ENCODE data around the gene AFMID. TPM values are rescaled to one million over a fixed set of nuclear protein-coding genes. Genes with fewer than 3 reads are reported as not detected.
A peak's percentile ranks its signal among the peaks of the same experiment; 100 is the strongest.

The AFMID gene
- polyA plus RNA-seq, 4 donors, result 24.0 to 61.7 (median 38.7) TPM

DNA sequence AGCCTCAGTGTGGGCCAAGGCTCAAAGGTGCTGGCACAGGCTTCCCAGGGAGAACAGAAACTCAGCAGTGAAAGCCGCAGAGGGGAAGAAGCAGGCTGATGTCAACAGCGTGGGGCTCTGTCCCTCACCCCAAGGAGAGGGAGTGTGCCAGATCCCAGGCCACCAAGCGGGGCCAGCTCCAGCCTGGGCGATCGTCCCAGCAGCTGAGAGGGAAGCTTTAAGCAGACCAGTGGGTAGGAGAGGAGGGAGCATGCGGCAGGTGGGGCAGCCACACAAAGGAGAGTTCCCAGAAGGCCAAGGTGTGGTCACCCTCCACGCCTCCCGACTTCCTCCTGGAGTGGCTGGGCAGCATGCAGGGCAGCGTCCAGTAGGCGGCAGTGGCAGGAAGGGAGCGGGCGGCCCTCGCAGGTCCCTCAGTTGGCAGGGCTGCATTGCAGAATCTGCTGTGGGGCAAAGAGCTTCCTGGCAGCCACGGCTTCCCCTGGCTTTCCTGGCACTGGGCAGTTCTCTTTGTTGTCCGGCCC lies 12.8 kb upstream of the AFMID start:
- no peak for FAIRE-seq
- peaks cover 0 to 83% (median 2%) of the 10 kb centered on the region in 3 donors for H3K36me3 ChIP-seq (ENCODE audit: control insufficient read depth in 3 of 3, insufficient read depth in 2 of 3, low read depth in 1 of 3, low read length in 3 of 3)

DNA sequence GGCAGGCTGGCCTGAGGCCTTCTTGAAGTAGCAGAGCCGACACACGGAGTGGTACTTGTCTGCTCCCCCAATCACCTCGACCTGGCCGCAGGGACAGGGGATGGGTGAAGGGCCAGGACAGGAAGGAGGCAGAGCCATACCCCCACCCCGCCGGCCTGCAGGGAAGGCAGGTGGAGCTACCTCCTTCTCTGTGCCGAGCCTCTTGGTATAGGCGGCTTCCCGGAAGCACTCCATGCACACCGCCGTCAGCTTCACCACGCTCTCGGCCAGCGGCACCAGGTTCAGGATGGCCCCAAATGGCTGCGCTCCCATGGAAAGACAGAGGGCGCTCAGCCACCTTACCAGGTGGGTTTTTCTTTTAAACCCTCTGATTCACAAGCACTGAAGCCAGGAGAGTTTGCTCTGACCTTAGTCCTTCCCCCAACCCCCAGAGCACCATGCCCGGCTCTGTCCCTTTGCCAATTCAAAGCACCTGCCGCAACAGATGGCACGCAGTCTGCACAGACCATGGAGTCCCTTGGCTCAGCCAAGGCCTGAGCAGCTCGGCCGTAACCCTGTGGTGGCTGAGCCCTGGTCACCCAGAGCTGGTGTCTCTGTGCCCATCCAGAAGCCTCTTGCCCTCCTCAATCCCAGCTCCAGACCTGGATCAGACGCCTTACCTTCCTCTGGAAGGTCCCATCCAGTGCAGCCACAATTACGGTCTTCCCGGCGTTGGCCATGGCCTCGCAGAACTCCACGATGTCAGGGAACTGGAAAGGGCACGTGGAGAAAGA lies 12.1 kb upstream of the AFMID start:
- 26 to 62% (median 44%) methylated on average over 28 of the region's 28 CpGs for WGBS, 3 donors

More for the DNA sequence above, 12.8 kb upstream of the AFMID start:
- H3K4me1 ChIP-seq (ENCODE audit: control insufficient read depth in 3 of 3, insufficient read depth in 2 of 3, low read depth in 1 of 3, low read length in 2 of 3), result peaks cover 6 to 63% (median 18%) of the 10 kb centered on the region in 3 donors
- H3K4me3 ChIP-seq (ENCODE audit: low read depth in 1 of 3, low read length in 3 of 3), result peak overlapping the region in 1 of 3 donors; percentile 5
- 21 to 37% (median 28%) methylated on average over 11 to 15 of the region's 15 CpGs for WGBS, 3 donors
- DNase-seq, result peak; percentile 52 to 91
- H3K27me3 ChIP-seq (ENCODE audit: control insufficient read depth in 3 of 3, insufficient read depth in 3 of 3, low read length in 3 of 3), result no peaks in the 10 kb centered on the region
- no peaks in the 10 kb centered on the region for H3K9me3 ChIP-seq (ENCODE audit: control insufficient read depth in 2 of 2, insufficient read depth in 1 of 2, low read depth in 1 of 2, low read length in 1 of 2)
- H3K27ac ChIP-seq (ENCODE audit: low read depth in 1 of 3, low read length in 2 of 3), result peak overlapping the region; percentile 71 to 93 (median 78)

GRCh38 chr17:78175643-78175981 lies 11.6 kb upstream of the AFMID start:
- peaks cover 0 to 76% (median 0%) of the 10 kb centered on the region in 3 donors for H3K36me3 ChIP-seq (ENCODE audit: control insufficient read depth in 3 of 3, insufficient read depth in 2 of 3, low read depth in 1 of 3, low read length in 3 of 3)
- H3K27me3 ChIP-seq (ENCODE audit: control insufficient read depth in 3 of 3, insufficient read depth in 3 of 3, low read length in 3 of 3), result no peaks in the 10 kb centered on the region
- peaks cover 6 to 55% (median 16%) of the 10 kb centered on the region in 3 donors for H3K4me1 ChIP-seq (ENCODE audit: control insufficient read depth in 3 of 3, insufficient read depth in 2 of 3, low read depth in 1 of 3, low read length in 2 of 3)
- DNase-seq (no peak), FAIRE-seq (no peak)
- H3K27ac ChIP-seq (ENCODE audit: low read depth in 1 of 3, low read length in 2 of 3), result peak overlapping the region in 2 of 3 donors; percentile 78 to 93
- no peaks in the 10 kb centered on the region for H3K9me3 ChIP-seq (ENCODE audit: control insufficient read depth in 2 of 2, insufficient read depth in 1 of 2, low read depth in 1 of 2, low read length in 1 of 2)
- WGBS, 3 donors, result 65 to 78% (median 76%) methylated on average over 14 of the region's 14 CpGs
- no peak overlapping the region for H3K4me3 ChIP-seq (ENCODE audit: low read depth in 1 of 3, low read length in 3 of 3)

More for the DNA sequence above, 12.1 kb upstream of the AFMID start:
- Histone ChIP-seq H3K36me3 (ENCODE audit: control insufficient read depth in 3 of 3, insufficient read depth in 2 of 3, low read depth in 1 of 3, low read length in 3 of 3) (peaks cover 0 to 81% (median 2%) of the 10 kb centered on the region in 3 donors), H3K4me1 (ENCODE audit: control insufficient read depth in 3 of 3, insufficient read depth in 2 of 3, low read depth in 1 of 3, low read length in 2 of 3) (peaks cover 6 to 57% (median 16%) of the 10 kb centered on the region in 3 donors), H3K27ac (ENCODE audit: low read depth in 1 of 3, low read length in 2 of 3) (peak overlapping the region; percentile 71 to 93 (median 78)), H3K27me3 (ENCODE audit: control insufficient read depth in 3 of 3, insufficient read depth in 3 of 3, low read length in 3 of 3) (no peaks in the 10 kb centered on the region), H3K4me3 (ENCODE audit: low read depth in 1 of 3, low read length in 3 of 3) (peak overlapping the region in 1 of 3 donors; percentile 5), H3K9me3 (ENCODE audit: control insufficient read depth in 2 of 2, insufficient read depth in 1 of 2, low read depth in 1 of 2, low read length in 1 of 2) (no peaks in the 10 kb centered on the region)
- DNase-seq (peak in 1 of 2 donors; percentile 60), FAIRE-seq (no peak)

DNA sequence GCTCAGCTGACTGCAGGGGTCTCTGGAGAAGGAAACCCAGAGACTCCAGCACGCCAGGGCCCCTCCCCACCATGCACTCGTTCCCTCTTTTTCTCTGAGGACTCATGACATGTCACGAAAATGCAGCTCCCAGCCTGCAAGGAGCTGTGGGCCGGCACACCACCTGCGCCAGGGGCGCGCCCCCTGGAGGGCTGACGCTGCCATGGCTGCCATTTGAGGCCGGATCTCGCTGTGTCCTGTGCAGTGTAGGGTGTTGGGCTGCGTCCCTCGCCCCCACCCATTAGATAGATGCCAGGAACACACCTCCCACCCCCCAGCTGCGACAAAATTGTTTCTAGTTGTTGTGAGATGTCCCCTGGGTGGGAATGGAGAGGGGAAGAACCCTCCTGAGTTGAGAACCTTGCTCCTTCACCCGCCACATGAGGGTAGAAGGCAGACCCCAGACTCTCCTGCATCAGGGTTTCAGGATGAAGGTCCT lies 10.6 kb upstream of the AFMID start:
- peak; percentile 74 to 82 for DNase-seq
- H3K27me3 ChIP-seq (ENCODE audit: control insufficient read depth in 3 of 3, insufficient read depth in 3 of 3, low read length in 3 of 3), result no peaks in the 10 kb centered on the region
- peak overlapping the region in 1 of 3 donors; percentile 93 for H3K27ac ChIP-seq (ENCODE audit: low read depth in 1 of 3, low read length in 2 of 3)
- peaks cover 6 to 50% (median 15%) of the 10 kb centered on the region in 3 donors for H3K4me1 ChIP-seq (ENCODE audit: control insufficient read depth in 3 of 3, insufficient read depth in 2 of 3, low read depth in 1 of 3, low read length in 2 of 3)
- H3K4me3 ChIP-seq (ENCODE audit: low read depth in 1 of 3, low read length in 3 of 3), result no peak overlapping the region
- WGBS, 3 donors, result 8 to 22% (median 15%) methylated on average over 13 to 14 of the region's 14 CpGs
- no peaks in the 10 kb centered on the region for H3K9me3 ChIP-seq (ENCODE audit: control insufficient read depth in 2 of 2, insufficient read depth in 1 of 2, low read depth in 1 of 2, low read length in 1 of 2)
- no peak for FAIRE-seq
- H3K36me3 ChIP-seq (ENCODE audit: control insufficient read depth in 3 of 3, insufficient read depth in 2 of 3, low read depth in 1 of 3, low read length in 3 of 3), result peaks cover 0 to 66% (median 0%) of the 10 kb centered on the region in 3 donors

DNA sequence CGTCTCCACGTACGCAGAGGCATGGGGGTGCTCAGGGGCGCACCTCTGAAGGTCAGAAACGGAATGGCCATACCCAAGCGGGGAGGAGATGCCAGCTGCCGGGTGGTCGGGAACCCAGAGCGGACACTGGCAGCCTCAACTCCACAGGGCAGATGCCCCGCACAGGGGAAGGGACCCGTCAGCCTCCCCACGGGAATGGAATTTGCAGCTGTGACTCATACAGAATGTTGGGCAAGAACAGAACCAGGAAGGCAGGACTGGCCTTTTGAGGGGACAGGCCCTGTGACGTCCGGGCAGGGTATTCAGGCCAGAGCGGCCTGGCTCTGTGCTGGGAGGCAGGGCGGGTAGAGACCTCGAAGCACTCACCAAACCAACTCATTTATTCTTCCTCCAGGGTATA lies 7.8 kb upstream of the AFMID start:
- WGBS, 3 donors, result 83 to 92% (median 89%) methylated on average over 17 of the region's 17 CpGs
- DNase-seq, result no peak
- Histone ChIP-seq H3K36me3 (ENCODE audit: control insufficient read depth in 3 of 3, insufficient read depth in 2 of 3, low read depth in 1 of 3, low read length in 3 of 3) (peaks cover 0 to 59% (median 0%) of the 10 kb centered on the region in 3 donors), H3K4me1 (ENCODE audit: control insufficient read depth in 3 of 3, insufficient read depth in 2 of 3, low read depth in 1 of 3, low read length in 2 of 3) (peaks cover 2 to 24% (median 5%) of the 10 kb centered on the region in 3 donors), H3K9me3 (ENCODE audit: control insufficient read depth in 2 of 2, insufficient read depth in 1 of 2, low read depth in 1 of 2, low read length in 1 of 2) (no peaks in the 10 kb centered on the region), H3K27me3 (ENCODE audit: control insufficient read depth in 3 of 3, insufficient read depth in 3 of 3, low read length in 3 of 3) (no peaks in the 10 kb centered on the region), H3K4me3 (ENCODE audit: low read depth in 1 of 3, low read length in 3 of 3) (no peak overlapping the region), H3K27ac (ENCODE audit: low read depth in 1 of 3, low read length in 2 of 3) (peak overlapping the region; percentile 5 to 76 (median 16))
- FAIRE-seq, result no peak

DNA sequence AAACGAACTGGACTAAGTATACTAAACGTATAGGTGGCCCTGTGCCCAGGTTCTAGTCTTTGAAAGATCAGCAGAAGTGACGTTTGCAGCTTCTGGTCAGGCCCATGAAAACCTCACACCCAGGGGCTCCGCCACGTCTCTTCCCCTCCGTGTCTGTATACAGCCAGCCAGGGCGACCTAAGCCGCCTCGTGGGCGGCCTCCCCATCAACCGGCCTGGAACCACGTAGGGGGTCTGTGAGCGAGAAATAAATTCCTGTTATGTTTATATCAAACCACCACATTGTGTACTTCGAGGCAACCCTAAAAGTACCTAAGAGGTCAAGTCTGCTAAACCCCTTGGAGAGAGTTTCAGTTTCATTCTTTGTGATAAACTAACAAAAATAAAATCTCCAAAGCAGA lies 7.1 kb upstream of the AFMID start:
- 51 to 75% (median 58%) methylated on average over 14 of the region's 14 CpGs for WGBS, 3 donors
- H3K27ac ChIP-seq (ENCODE audit: low read depth in 1 of 3, low read length in 2 of 3), result peak overlapping the region; percentile 16 to 76 (median 67)
- no peaks in the 10 kb centered on the region for H3K9me3 ChIP-seq (ENCODE audit: control insufficient read depth in 2 of 2, insufficient read depth in 1 of 2, low read depth in 1 of 2, low read length in 1 of 2)
- DNase-seq, result no peak
- H3K4me3 ChIP-seq (ENCODE audit: low read depth in 1 of 3, low read length in 3 of 3), result no peak overlapping the region
- no peaks in the 10 kb centered on the region for H3K27me3 ChIP-seq (ENCODE audit: control insufficient read depth in 3 of 3, insufficient read depth in 3 of 3, low read length in 3 of 3)
- H3K4me1 ChIP-seq (ENCODE audit: control insufficient read depth in 3 of 3, insufficient read depth in 2 of 3, low read depth in 1 of 3, low read length in 2 of 3), result peaks cover 2 to 19% (median 5%) of the 10 kb centered on the region in 3 donors
- peaks cover 0 to 57% (median 0%) of the 10 kb centered on the region in 3 donors for H3K36me3 ChIP-seq (ENCODE audit: control insufficient read depth in 3 of 3, insufficient read depth in 2 of 3, low read depth in 1 of 3, low read length in 3 of 3)
- no peak for FAIRE-seq

- 72 to 91% (median 77%) methylated on average over 2 of the region's 2 CpGs for whole genome bisulfite sequencing, 3 donors
- FAIRE-seq (no peak), DNase-seq (no peak)
- no peaks in the 10 kb centered on the region for H3K27me3 ChIP-seq (ENCODE audit: control insufficient read depth in 3 of 3, insufficient read depth in 3 of 3, low read length in 3 of 3)
- H3K4me1 ChIP-seq (ENCODE audit: control insufficient read depth in 3 of 3, insufficient read depth in 2 of 3, low read depth in 1 of 3, low read length in 2 of 3), result peaks cover 2 to 17% (median 2%) of the 10 kb centered on the region in 3 donors
- no peak overlapping the region for H3K4me3 ChIP-seq (ENCODE audit: low read depth in 1 of 3, low read length in 3 of 3)
- H3K36me3 ChIP-seq (ENCODE audit: control insufficient read depth in 3 of 3, insufficient read depth in 2 of 3, low read depth in 1 of 3, low read length in 3 of 3), result peaks cover 0 to 53% (median 0%) of the 10 kb centered on the region in 3 donors
- H3K9me3 ChIP-seq (ENCODE audit: control insufficient read depth in 2 of 2, insufficient read depth in 1 of 2, low read depth in 1 of 2, low read length in 1 of 2), result no peaks in the 10 kb centered on the region
- peak overlapping the region in 2 of 3 donors; percentile 14 to 16 for H3K27ac ChIP-seq (ENCODE audit: low read depth in 1 of 3, low read length in 2 of 3)
Measured at GRCh38 chr17:78180508-78180907, 6.7 kb upstream of the AFMID start.

GRCh38 chr17:78182504-78182903 lies 4.7 kb upstream of the AFMID start:
- H3K36me3 ChIP-seq (ENCODE audit: control insufficient read depth in 3 of 3, insufficient read depth in 2 of 3, low read depth in 1 of 3, low read length in 3 of 3), result peaks cover 0 to 45% (median 0%) of the 10 kb centered on the region in 3 donors
- H3K4me1 ChIP-seq (ENCODE audit: control insufficient read depth in 3 of 3, insufficient read depth in 2 of 3, low read depth in 1 of 3, low read length in 2 of 3), result peaks cover 0 to 11% (median 2%) of the 10 kb centered on the region in 3 donors
- H3K4me3 ChIP-seq (ENCODE audit: low read depth in 1 of 3, low read length in 3 of 3), result no peak overlapping the region
- no peaks in the 10 kb centered on the region for H3K27me3 ChIP-seq (ENCODE audit: control insufficient read depth in 3 of 3, insufficient read depth in 3 of 3, low read length in 3 of 3)
- H3K9me3 ChIP-seq (ENCODE audit: control insufficient read depth in 2 of 2, insufficient read depth in 1 of 2, low read depth in 1 of 2, low read length in 1 of 2), result peaks cover 0 to 3% of the 10 kb centered on the region in 2 donors
- no peak for DNase-seq
- FAIRE-seq, result no peak
- no peak overlapping the region for H3K27ac ChIP-seq (ENCODE audit: low read depth in 1 of 3, low read length in 2 of 3)
- 89 to 93% (median 92%) methylated on average over 13 of the region's 13 CpGs for WGBS, 3 donors

Measured in small intestine (tissue), 7 donors.